Activated naive CD8-positive, alpha-beta T cell treated with anti-CD3 and anti-CD28 coated beads, Interleukin-2, amount 50 U/mL, for 24 hours (primary cell): ENCODE data around the gene TTC3.
"Not testable (repeated sequence)": the region's sequence is repeated elsewhere in the genome, so short reads cannot be mapped to it uniquely, and the experiment has no call there.

Experiments used
- ATAC-seq: fragments of 150-1000 bp; cut with Tn5 transposase; one replicate; pipeline ENCODE4 v1.10.0; 2021
- DNase-seq: peaks from one replicate; pipeline ENCODE4 v3.0.0; 2021
- H3K27ac Mint-ChIP-seq: one replicate; pipeline ENCODE4 v1.8.0; 2021; ENCODE audit warnings: mild to moderate bottlenecking, mixed read lengths
- H3K27me3 Mint-ChIP-seq: one replicate; pipeline ENCODE4 v1.8.0; 2021; ENCODE audit warnings: mixed read lengths
- H3K36me3 Mint-ChIP-seq: one replicate; pipeline ENCODE4 v1.8.0; 2021; ENCODE audit warnings: low read depth, mixed read lengths
- H3K4me1 Mint-ChIP-seq: one replicate; pipeline ENCODE4 v1.8.0; 2021; ENCODE audit warnings: mixed read lengths
- H3K4me3 Mint-ChIP-seq: one replicate; pipeline ENCODE4 v1.8.0; 2021; ENCODE audit warnings: mild to moderate bottlenecking, moderate library complexity, mixed read lengths
- H3K9me3 Mint-ChIP-seq: one replicate; pipeline ENCODE4 v1.8.0; 2021; ENCODE audit warnings: mixed read lengths

The TTC3 gene

DNA sequence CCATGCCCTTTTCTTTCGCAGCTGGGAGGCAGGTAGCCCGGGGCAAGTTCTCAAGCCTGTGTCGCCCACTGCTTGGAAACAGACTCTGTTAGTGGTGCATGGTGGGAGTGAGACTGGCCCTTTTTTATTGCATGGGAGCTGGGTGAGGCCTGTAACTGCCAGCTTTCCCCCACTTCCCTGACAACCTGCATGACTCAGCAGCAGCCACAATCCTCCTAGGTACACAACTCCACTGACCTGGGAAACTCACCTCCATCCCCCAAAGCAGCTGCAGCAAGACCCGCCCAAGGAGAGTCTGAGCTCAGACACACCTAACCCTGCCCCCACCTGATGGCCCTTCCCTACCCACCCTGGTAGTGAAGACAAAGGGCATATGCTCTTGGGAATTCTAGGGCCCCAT lies 26.0 kb upstream of the TTC3 start:
- Mint-ChIP-seq H3K36me3 (no peaks in the 10 kb centered on the region), H3K4me3 (no peak overlapping the region), H3K9me3 (no peaks in the 10 kb centered on the region), H3K27me3 (peaks cover 2% of the 10 kb centered on the region), H3K4me1 (peaks cover 11% of the 10 kb centered on the region), H3K27ac (no peak overlapping the region)
- DNase-seq = no peak
- no peak for ATAC-seq

GRCh38 chr21:37049741-37050140 lies 23.3 kb upstream of the TTC3 start:
- not testable (repeated sequence) for H3K36me3 Mint-ChIP-seq, H3K4me1 Mint-ChIP-seq, DNase-seq, H3K9me3 Mint-ChIP-seq, H3K27me3 Mint-ChIP-seq, ATAC-seq, H3K4me3 Mint-ChIP-seq, H3K27ac Mint-ChIP-seq

- H3K27me3 Mint-ChIP-seq = peaks cover 2% of the 10 kb centered on the region
- no peak overlapping the region for H3K4me3 Mint-ChIP-seq
- ATAC-seq = no peak
- H3K9me3 Mint-ChIP-seq = no peaks in the 10 kb centered on the region
- no peak overlapping the region for H3K27ac Mint-ChIP-seq
- no peaks in the 10 kb centered on the region for H3K36me3 Mint-ChIP-seq
- no peak for DNase-seq
- peaks cover 4% of the 10 kb centered on the region for H3K4me1 Mint-ChIP-seq
Observed at GRCh38 chr21:37055271-37055855, 17.7 kb upstream of the TTC3 start.

DNA sequence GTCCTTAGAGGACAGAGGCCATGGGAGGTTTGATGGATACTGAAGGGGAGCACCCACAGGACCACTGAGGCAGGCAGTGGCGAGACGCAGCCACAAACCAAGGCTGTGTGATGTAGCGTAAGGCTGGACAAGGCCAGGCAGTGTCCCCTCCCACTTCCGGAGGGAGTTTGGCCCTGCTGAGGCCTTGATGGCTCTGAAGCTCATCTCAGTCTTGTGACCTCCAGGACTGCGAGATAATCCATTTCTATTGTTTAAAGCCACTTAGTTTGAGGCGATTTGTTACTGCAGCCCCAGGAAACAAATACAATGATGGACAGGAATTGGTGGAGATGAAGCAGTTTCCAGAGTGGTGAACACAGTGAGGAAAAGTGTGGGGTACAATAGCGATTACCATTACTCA lies 15.4 kb upstream of the TTC3 start:
- Mint-ChIP-seq H3K27me3 (no peaks in the 10 kb centered on the region), H3K9me3 (no peaks in the 10 kb centered on the region), H3K4me3 (no peak overlapping the region), H3K27ac (no peak overlapping the region), H3K4me1 (peaks cover 11% of the 10 kb centered on the region), H3K36me3 (no peaks in the 10 kb centered on the region)
- ATAC-seq (no peak), DNase-seq (no peak)

DNA sequence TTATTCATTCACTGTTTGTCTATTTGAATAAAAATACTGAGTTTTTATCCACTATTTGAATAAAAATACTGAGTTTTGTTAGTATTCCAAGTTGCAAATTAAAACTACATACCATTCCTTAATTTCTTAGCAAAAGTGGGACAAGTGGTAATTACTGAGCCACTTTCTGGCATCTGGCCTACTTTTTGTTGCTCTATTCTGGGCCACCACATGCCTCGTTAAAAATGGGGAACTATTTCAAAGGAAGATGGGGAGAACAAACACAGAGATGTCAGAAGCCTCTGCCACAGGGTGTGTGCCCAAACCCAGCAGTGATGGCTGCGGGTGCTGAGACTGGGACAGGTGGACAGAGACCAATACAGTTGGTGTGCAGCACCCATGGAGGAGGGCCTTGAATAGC lies 14.8 kb upstream of the TTC3 start:
- Mint-ChIP-seq H3K9me3 (no peaks in the 10 kb centered on the region), H3K27me3 (no peaks in the 10 kb centered on the region), H3K27ac (no peak overlapping the region), H3K4me1 (peaks cover 11% of the 10 kb centered on the region), H3K36me3 (no peaks in the 10 kb centered on the region), H3K4me3 (no peak overlapping the region)
- no peak for ATAC-seq
- DNase-seq = no peak

GRCh38 chr21:37059181-37059580 lies 13.9 kb upstream of the TTC3 start:
- Mint-ChIP-seq H3K9me3 (no peaks in the 10 kb centered on the region), H3K4me3 (no peak overlapping the region), H3K27me3 (no peaks in the 10 kb centered on the region), H3K36me3 (no peaks in the 10 kb centered on the region), H3K27ac (no peak overlapping the region), H3K4me1 (peaks cover 11% of the 10 kb centered on the region)
- DNase-seq (no peak), ATAC-seq (no peak)

DNA sequence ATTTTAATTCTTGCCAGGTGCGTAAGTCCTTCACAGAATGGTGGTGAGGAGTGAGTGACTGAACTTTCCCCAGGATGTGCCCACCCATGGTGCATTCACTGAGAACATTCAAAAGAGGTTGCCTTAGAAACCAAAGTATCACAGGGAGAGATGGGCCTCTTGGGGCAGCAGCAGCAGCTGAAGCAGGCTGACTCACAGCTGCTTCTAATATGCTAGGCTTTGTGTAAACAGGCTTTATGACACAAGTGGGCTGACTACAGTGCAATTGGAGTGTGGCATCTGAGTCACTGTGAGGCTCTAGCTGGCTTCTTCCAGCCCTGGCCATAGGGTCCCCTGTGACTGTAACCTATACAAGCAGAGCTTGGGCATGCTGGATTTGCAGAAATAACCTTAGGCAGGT lies 12.8 kb upstream of the TTC3 start:
- H3K9me3 Mint-ChIP-seq = no peaks in the 10 kb centered on the region
- peak; percentile 99 for ATAC-seq

DNA sequence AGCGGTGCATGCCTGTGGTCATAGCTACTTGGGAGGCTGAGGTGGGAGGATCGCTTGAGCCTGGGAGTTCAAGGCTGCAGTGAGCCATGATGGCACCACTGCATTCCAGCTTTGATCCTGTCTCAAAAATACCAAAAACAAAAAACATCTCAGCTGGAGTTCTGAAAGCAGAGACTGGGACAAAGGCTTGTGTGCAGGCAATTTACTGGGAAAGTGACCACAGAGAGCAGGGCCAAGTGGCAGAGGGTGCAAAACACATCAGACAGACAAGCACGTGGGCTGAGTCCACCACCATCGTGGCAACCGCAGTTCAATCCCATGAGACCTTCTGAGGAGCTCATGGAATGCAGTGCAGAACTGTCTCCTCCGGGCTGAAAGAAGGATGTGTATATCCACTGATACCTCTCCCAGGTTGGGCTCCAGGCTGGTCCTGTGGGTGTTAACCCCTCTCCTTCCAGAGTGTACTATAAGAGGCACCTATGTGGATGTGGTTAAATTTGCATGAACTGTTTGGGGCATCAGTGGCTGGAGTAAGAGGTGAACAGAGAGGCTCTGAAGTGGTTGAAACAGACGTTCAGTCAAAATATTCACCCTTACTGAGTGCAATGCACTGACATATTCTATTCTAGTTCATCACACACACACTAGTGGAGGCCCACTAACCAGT lies 11.0 kb upstream of the TTC3 start:
- Mint-ChIP-seq H3K4me3 (no peak overlapping the region), H3K27ac (no peak overlapping the region), H3K36me3 (peaks cover 8% of the 10 kb centered on the region), H3K9me3 (no peaks in the 10 kb centered on the region), H3K4me1 (peaks cover 11% of the 10 kb centered on the region), H3K27me3 (no peaks in the 10 kb centered on the region)
- ATAC-seq (no peak), DNase-seq (no peak)

More for the DNA sequence above, 12.8 kb upstream of the TTC3 start:
- DNase-seq = peak; percentile 11
- H3K36me3 Mint-ChIP-seq = peaks cover 5% of the 10 kb centered on the region
- H3K27ac Mint-ChIP-seq = no peak overlapping the region
- H3K27me3 Mint-ChIP-seq = no peaks in the 10 kb centered on the region
- H3K4me3 Mint-ChIP-seq = no peak overlapping the region
- peaks cover 11% of the 10 kb centered on the region for H3K4me1 Mint-ChIP-seq

DNA sequence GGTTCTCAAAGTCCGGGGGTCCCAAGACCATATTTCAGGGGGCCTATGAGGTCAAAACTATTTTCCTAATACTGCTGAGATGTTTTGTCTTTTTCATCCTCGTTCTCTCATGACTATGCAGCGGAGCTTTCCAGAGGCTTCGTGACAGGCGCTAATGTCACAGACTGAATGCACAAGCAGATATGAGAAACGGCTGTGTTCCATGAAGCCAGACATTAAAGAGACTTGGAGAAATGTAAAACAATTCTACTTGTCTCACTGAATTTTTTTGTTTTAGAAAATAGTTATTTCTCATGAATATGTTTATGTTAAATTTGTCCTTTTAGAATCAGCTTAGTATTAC lies 10.5 kb upstream of the TTC3 start:
- ATAC-seq (no peak), DNase-seq (no peak)
- Mint-ChIP-seq H3K4me3 (no peak overlapping the region), H3K27ac (no peak overlapping the region), H3K9me3 (no peaks in the 10 kb centered on the region), H3K4me1 (peaks cover 11% of the 10 kb centered on the region), H3K27me3 (no peaks in the 10 kb centered on the region), H3K36me3 (peaks cover 10% of the 10 kb centered on the region)

GRCh38 chr21:37063433-37063832 lies 9.6 kb upstream of the TTC3 start:
- H3K4me1 Mint-ChIP-seq = peaks cover 11% of the 10 kb centered on the region
- no peak overlapping the region for H3K4me3 Mint-ChIP-seq
- no peaks in the 10 kb centered on the region for H3K9me3 Mint-ChIP-seq
- peaks cover 15% of the 10 kb centered on the region for H3K36me3 Mint-ChIP-seq
- DNase-seq (no peak), ATAC-seq (no peak)
- H3K27ac Mint-ChIP-seq = no peak overlapping the region
- H3K27me3 Mint-ChIP-seq = no peaks in the 10 kb centered on the region

- no peaks in the 10 kb centered on the region for H3K27me3 Mint-ChIP-seq
- no peaks in the 10 kb centered on the region for H3K9me3 Mint-ChIP-seq
- H3K4me3 Mint-ChIP-seq = no peak overlapping the region
- ATAC-seq = no peak
- H3K27ac Mint-ChIP-seq = no peak overlapping the region
- peaks cover 24% of the 10 kb centered on the region for H3K36me3 Mint-ChIP-seq
- peaks cover 12% of the 10 kb centered on the region for H3K4me1 Mint-ChIP-seq
- no peak for DNase-seq
Observed at GRCh38 chr21:37064841-37065240, 8.2 kb upstream of the TTC3 start.

GRCh38 chr21:37065561-37066177 lies 7.4 kb upstream of the TTC3 start:
- H3K4me1 Mint-ChIP-seq = peaks cover 11% of the 10 kb centered on the region
- H3K9me3 Mint-ChIP-seq = no peaks in the 10 kb centered on the region
- ATAC-seq = no peak
- peaks cover 28% of the 10 kb centered on the region for H3K36me3 Mint-ChIP-seq
- no peak overlapping the region for H3K4me3 Mint-ChIP-seq
- H3K27me3 Mint-ChIP-seq = no peaks in the 10 kb centered on the region
- no peak overlapping the region for H3K27ac Mint-ChIP-seq
- no peak for DNase-seq

GRCh38 chr21:37071561-37072273 lies 1.3 kb upstream of the TTC3 start:
- Mint-ChIP-seq H3K9me3 (no peaks in the 10 kb centered on the region), H3K4me1 (peaks cover 43% of the 10 kb centered on the region), H3K4me3 (peak overlapping the region; percentile 86), H3K36me3 (peaks cover 32% of the 10 kb centered on the region), H3K27me3 (peaks cover 2% of the 10 kb centered on the region), H3K27ac (peak overlapping the region; percentile 87)
- DNase-seq (peak; percentile 18), ATAC-seq (no peak)

GRCh38 chr21:37072274-37072987 lies 623 bp upstream of the TTC3 start:
- Mint-ChIP-seq H3K36me3 (peaks cover 32% of the 10 kb centered on the region), H3K4me1 (peaks cover 47% of the 10 kb centered on the region), H3K9me3 (no peaks in the 10 kb centered on the region), H3K4me3 (peak overlapping the region; percentile 86), H3K27me3 (peaks cover 2% of the 10 kb centered on the region), H3K27ac (peak overlapping the region; percentile 87)
- DNase-seq (no peak), ATAC-seq (no peak)
